Measurements from ENCODE around the gene PER2. TPM values are rescaled to one million over a fixed set of nuclear protein-coding genes. Genes with fewer than 3 reads are reported as not detected.

PER2 gene, protein sequence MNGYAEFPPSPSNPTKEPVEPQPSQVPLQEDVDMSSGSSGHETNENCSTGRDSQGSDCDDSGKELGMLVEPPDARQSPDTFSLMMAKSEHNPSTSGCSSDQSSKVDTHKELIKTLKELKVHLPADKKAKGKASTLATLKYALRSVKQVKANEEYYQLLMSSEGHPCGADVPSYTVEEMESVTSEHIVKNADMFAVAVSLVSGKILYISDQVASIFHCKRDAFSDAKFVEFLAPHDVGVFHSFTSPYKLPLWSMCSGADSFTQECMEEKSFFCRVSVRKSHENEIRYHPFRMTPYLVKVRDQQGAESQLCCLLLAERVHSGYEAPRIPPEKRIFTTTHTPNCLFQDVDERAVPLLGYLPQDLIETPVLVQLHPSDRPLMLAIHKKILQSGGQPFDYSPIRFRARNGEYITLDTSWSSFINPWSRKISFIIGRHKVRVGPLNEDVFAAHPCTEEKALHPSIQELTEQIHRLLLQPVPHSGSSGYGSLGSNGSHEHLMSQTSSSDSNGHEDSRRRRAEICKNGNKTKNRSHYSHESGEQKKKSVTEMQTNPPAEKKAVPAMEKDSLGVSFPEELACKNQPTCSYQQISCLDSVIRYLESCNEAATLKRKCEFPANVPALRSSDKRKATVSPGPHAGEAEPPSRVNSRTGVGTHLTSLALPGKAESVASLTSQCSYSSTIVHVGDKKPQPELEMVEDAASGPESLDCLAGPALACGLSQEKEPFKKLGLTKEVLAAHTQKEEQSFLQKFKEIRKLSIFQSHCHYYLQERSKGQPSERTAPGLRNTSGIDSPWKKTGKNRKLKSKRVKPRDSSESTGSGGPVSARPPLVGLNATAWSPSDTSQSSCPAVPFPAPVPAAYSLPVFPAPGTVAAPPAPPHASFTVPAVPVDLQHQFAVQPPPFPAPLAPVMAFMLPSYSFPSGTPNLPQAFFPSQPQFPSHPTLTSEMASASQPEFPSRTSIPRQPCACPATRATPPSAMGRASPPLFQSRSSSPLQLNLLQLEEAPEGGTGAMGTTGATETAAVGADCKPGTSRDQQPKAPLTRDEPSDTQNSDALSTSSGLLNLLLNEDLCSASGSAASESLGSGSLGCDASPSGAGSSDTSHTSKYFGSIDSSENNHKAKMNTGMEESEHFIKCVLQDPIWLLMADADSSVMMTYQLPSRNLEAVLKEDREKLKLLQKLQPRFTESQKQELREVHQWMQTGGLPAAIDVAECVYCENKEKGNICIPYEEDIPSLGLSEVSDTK (N-terminal part only)
- 2.7 and 4.0 TPM in 2 replicates for total RNA-seq

DNA sequence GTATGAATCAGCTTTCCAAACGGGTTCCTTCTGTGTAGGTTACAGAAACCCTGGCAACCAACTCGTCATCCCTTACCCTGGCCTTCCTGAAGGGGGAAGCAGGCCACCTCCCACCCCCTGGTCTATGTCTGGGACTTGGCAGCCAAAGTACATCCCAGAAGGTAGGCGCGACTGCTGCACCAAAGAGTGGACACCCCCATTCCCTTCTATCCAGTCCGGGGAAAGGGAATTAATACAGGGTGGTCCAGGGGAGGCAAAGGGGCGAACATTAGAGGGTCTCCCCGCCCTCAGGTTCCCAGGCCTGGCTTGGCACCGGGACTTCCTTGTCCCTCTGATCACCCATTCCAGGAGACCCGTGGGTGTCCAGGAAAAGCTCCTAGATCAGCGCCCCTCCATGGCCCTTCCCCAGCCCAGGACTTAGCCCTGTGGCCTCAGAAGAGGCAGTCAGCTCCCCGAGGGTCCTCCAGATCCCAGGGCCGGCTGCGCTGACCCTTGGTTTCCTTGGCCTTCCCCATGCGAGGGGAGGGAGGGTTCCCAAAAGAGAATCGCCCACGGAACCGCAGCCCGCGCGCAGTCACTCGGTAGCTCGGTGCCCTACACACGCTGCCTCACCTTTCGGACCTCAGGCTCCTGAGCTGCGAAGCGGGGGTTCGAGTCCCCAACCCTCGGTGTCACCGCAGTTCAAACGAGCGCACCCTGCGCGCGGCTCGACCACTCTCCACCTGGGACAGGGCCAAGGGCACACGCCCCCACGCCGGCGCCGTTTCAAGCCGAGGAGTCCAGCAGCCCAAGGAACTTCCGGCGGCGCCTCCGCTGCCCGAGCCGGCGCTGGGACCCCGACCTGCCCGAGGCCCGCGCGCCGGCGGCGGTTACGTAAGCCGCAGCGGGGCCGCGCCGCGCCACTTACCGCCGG, at the start of gene PER2:
TSS of gene PER2 (minus strand) at position 874 of the 913 bp plus-strand sequence. CDS start 10,674 bp downstream, outside the sequence.

GRCh38 chr2:238320246-238320647, 31.8 kb upstream of the PER2 start, which contains the start of gene TRAF3IP1:
Gene TRAF3IP1, plus strand, starts transcription at chr2:238320518. Its CDS starts 145 bp downstream, at chr2:238320663.

GRCh38 chr2:238239863-238240756, 48.3 kb downstream of the PER2 start, which contains the start of gene HES6:
Gene HES6, minus strand, starts transcription at chr2:238240038. Its CDS starts 133 bp downstream, at chr2:238239905.

DNA sequence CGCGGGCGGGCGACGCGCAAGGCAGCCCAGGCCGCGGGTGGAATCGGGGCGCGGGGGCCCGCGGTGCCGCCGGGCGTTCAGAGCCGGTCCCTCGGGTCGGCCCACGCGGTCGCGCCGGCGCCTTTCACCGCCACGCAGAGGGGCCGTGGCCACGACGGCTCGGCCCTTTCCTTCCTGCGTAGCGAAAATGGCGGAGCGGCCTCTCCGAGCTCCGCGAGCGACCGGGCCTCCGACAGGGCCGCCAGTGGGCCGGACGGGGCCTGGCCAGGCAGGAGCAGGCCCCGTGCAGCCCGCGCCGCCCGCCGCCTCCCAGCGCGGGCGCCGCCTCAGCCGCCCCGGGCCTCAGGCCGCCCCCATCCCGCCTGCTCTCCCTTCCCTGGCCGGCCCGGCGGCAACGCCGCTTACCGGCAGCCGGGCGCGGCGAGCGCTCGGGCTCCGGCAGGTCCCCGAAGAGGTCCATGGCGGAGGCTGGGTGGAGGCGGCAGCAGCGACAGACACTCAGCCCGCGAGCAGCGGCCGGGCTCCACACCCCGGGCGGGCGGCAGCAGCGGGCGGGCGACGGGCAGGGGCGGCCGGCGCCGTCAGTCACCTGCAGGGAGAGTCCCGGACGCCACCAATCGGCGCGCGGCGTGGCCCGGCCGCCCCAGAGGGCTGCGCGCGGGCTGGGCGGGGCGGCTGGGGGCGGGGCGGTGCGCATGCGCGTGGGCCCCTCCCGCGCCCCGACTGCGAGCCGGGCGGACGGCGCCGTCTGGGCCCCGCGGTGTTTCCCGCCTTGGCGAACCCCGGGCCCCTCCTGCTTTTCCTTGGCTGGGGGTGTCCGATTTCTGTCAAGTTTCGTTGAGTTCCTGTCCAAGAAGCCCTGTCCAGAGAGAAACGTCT, 85.1 kb downstream of the PER2 start, which contains the start of gene ILKAP:
TSS of gene ILKAP (minus strand) at position 602 of the 879 bp plus-strand sequence. CDS start at position 460, 142 bp downstream.

Other genes starting within 250 kb of the PER2 start
- gene SCLY, start 227.6 kb downstream of the PER2 start, total RNA-seq, result 10.4 and 17.0 TPM in 2 replicates
- gene ESPNL, start 188.3 kb downstream of the PER2 start, total RNA-seq, result 13.5 and 25.3 TPM in 2 replicates
- gene KLHL30, start 149.9 kb downstream of the PER2 start, total RNA-seq, result not detected in 2 replicates
- gene ERFE, start 129.6 kb downstream of the PER2 start, total RNA-seq, result 0.58 and 0.71 TPM in 2 replicates
- gene ILKAP, start 84.9 kb downstream of the PER2 start, total RNA-seq, result 18.3 and 20.2 TPM in 2 replicates
- 2.7 and 5.8 TPM in 2 replicates for gene HES6, start 48.6 kb downstream of the PER2 start, total RNA-seq
- 6.2 and 13.5 TPM in 2 replicates for gene TRAF3IP1, start 31.9 kb upstream of the PER2 start, total RNA-seq
- 46.7 and 60.3 TPM in 2 replicates for gene ASB1, start 138.3 kb upstream of the PER2 start, total RNA-seq